ENCODE data around the gene NOTCH2. TPM values are rescaled to one million over a fixed set of nuclear protein-coding genes. Genes with fewer than 3 reads are reported as not detected.
"Not testable (repeated sequence)": the region's sequence is repeated elsewhere in the genome, so short reads cannot be mapped to it uniquely, and the experiment has no call there.

NOTCH2 gene
- total RNA-seq (ENCODE audit: insufficient read depth, low replicate concordance) = 166 TPM

GRCh38 chr1:120069067-120069919 lies at the start of gene NOTCH2:
Gene NOTCH2 (minus strand): TSS chr1:120069662. CDS start chr1:120069406, 256 bp downstream.
- peak; percentile 21 for DNase-seq (ENCODE audit: low spot score)

DNA sequence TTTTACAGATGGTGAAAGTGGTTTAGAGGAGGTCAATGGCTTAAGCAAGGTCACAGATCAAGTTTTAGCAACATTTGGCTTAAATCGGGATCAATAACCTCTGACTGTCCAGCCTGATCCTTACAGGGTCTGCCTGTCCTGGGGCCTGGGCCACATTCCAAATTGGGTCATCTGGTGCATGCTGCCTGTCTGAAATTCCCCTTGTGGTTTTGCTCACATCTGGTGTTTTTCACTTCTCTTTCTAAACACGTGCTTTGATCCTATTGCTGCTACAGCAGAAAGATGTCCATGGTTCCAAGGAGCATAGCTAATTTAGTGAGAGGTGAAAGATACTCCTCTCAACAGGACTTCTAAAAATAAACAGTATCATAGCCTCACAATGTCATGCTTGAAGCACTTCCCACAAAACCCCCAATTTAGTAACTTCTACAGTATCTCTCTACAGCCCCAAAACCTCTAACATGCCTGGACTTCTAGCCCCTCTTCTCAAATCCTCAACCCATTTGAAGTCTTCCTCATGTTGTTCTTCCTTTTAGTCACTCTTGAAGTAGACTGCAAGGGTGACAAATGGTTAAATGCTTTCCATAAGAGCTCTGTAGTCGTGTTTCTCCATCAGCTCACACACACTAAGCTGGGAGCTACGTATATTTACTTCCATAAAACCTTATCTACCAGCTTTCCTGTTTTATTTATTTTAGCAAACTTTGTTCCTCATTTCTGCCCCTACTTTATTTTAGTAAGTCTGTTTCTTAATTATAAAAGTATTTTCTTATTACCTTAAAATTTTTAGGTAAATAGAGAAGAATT lies 48.1 kb upstream of the NOTCH2 start:
- DNase-seq (ENCODE audit: low spot score) = peak; percentile 63

DNA sequence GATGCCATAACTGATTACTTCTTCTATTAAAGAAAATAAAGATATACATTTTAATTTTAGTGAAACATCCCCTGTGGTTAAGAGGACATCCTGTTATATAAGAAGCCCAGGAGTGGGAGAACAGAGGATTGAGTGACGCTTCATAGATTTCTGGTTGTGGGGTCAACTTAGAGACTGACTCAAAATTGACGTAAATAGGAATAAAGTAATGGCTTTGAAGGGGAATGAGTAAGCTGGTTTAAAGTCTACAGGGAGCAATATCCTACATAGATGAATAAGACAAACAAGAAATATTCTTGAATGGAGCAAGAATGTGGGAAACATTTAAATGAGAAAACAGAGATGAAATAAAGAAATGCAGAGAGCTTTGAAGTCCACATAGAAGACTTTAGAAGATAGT lies 46.6 kb upstream of the NOTCH2 start:
- DNase-seq (ENCODE audit: low spot score) = peak; percentile 37

DNA sequence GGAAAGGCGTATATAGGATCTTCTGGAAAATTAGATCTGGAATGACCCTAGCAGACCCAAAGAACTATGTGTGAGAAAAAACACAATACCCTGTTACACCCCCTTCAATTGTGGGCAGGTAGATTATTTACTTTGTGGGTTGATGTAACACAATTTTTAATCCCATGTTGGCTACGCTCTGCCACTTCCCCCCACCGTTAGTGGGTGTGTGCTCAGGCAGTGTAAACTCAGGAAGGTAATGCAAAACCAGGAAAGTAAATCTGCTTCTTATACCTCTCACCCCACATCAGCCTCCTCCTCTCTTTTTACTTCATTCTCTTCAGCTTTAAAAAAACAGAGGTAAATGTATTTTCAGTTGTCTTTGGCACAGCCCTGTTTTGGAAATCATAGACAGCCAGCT lies 43.7 kb upstream of the NOTCH2 start:
- not testable (repeated sequence) for DNase-seq (ENCODE audit: low spot score)

- not testable (repeated sequence) for DNase-seq (ENCODE audit: low spot score)
Observed at GRCh38 chr1:120112212-120112611, 42.8 kb upstream of the NOTCH2 start.

DNA sequence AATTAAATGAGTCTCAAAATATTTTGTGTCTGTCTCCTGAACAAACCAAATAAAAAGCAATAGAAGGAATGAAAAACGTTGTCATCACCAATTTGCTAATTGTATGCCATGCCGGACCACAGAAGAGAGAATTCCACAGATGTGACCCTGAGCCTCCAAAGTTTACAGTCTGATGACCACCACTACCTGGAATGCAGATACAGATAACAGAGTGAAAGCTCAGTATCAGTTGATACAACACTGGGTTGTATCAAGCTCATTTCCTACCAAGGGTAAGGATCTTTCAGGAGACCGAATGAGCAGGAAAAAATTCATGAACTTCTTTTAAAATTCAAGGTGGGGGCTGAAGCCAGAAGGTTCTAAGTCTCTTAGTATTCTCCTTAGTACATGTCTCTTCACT lies 42.3 kb upstream of the NOTCH2 start:
- not testable (repeated sequence) for DNase-seq (ENCODE audit: low spot score)

- DNase-seq (ENCODE audit: low spot score) = not testable (repeated sequence)
Observed at GRCh38 chr1:120111008-120111407, 41.5 kb upstream of the NOTCH2 start.

GRCh38 chr1:120109656-120110055 lies 40.2 kb upstream of the NOTCH2 start:
- not testable (repeated sequence) for DNase-seq (ENCODE audit: low spot score)

DNA sequence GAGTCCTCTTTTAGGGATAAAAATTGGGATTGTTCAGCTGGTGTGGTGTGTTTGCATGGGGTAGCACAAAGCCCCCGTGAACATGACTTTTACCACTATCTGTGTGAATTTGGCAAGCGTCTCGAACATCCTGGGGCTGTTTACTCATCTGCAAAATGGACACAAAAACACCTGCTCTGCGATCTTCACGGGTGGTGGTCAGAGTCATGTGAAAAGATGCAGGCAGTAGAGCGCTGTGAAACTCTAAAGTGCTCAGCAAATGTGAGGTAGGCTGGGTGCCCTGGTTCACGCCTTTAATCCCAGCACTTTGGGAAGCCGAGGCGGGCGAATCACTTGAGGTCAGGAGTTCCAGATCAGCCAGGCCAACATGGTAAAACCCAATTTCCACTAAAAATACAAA lies 39.7 kb upstream of the NOTCH2 start:
- not testable (repeated sequence) for DNase-seq (ENCODE audit: low spot score)

- DNase-seq (ENCODE audit: low spot score) = not testable (repeated sequence)
Observed at GRCh38 chr1:120105288-120105687, 35.8 kb upstream of the NOTCH2 start.

GRCh38 chr1:120103768-120104167 lies 34.3 kb upstream of the NOTCH2 start:
- DNase-seq (ENCODE audit: low spot score) = not testable (repeated sequence)

- DNase-seq (ENCODE audit: low spot score) = not testable (repeated sequence)
Observed at GRCh38 chr1:120101593-120101992, 32.1 kb upstream of the NOTCH2 start.

- DNase-seq (ENCODE audit: low spot score) = not testable (repeated sequence)
Observed at GRCh38 chr1:120100590-120100989, 31.1 kb upstream of the NOTCH2 start.

DNA sequence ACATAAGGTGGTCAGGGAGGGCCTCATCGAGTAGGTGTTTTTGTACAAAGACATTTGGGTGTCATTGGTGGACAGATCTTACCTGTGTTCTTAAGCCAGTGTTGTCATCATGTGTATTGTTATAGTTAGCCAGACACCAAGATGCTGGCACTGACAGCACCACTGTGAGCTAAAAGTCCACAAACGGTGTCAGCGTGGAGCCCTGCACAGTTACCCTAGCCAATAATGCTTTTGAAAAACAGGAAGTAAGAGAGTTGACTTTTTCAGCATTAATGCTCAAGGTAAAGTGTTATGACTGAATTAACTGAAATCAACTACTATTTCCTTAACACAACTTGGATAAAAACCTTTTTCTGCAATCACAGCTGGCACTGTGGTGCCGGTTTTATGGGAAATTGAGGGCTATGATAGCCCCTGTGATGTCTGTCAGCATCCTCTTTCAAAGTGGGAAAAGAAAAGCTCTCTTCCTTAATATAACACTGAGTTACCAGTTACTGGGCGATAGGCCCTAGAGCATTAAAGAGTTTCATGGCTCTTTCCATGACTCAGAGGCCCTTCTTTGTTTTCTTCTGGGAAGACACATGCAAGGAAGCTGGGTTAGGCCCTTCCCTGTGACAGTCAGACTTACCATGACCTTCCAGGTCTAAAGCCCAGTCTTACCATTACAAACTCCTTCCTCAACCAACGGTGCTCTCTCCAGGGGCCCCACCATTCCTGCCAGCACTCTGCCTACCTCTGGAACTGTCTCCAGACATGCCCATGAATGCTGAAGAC lies 29.7 kb upstream of the NOTCH2 start:
- DNase-seq (ENCODE audit: low spot score) = not testable (repeated sequence)

GRCh38 chr1:120096981-120097545 lies 27.6 kb upstream of the NOTCH2 start:
- DNase-seq (ENCODE audit: low spot score) = not testable (repeated sequence)

DNA sequence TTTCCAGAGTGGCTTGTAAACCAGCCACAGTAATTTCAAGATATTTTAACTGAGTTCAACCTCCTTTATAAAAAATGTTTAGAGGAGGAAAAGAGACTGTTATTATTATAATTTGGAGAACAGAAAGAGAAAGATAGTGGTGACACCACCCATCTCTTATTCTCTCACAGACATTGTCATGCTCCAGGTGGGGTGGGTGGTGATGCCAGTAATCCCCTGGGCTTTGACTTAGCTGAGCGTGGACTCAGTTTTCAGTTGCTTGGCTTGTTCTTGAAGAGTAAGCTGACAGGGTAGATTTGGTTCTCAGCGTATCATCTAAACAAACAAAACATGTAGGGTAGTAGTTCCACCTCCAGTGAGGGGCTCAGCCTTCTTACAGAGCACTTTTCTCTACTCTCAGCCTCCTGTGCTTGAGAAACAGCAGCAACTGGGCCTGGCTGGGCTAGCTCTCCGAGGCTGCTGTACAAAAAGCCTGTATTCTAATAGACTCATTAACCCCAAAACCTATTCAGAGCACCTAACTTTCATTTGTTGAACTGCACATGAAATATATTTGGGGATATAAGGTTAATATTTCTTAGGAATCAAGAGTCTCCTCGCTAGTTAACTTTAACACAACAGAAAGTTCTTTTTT lies 24.2 kb upstream of the NOTCH2 start:
- DNase-seq (ENCODE audit: low spot score) = not testable (repeated sequence)

DNA sequence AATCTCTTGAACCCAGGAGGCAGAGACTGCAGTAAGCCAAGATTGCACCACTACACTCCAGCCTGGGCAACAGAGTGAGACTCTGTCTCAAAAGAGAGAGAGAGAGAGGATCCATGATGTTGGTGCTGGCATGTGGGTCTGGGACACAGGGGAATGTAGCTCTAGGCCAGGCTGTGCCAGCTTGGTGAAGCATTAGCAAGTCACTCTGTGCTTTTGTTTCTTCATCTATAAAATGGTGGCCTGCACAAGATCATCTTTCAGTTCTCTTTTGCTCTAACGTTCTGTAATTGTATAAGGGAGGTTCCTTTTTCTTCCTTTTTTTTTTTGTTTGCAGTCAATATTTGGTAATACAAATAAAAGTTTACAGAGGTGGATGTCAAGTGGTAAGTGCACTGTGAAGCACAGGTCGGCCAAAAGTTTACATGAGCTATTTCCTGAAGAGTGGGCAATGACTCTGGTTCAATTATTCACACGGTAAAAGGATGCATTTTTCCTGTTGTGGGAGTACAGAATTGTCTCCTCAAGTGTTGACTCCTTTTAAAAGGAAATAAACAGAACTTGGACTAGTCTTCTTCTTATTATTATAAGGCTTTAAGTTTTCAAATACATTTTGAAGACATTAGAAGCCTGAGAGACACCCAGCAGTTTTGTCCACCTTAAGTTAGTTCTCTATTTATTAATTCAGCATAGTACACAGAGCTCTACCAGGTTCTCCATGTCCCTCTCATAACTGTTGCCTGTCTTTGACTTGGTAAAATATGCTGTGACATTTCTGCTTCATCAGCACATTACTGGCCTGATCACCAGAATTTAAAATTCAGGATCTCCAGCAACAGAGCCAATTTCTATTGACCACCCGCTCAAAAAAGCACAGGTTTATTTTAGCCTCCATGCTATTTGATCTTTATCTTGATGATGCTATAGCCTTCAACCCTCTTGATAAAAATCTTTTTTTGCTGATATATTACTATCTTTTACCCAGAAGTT lies 23.1 kb upstream of the NOTCH2 start:
- not testable (repeated sequence) for DNase-seq (ENCODE audit: low spot score)

GRCh38 chr1:120090830-120091229 lies 21.4 kb upstream of the NOTCH2 start:
- DNase-seq (ENCODE audit: low spot score) = not testable (repeated sequence)

- DNase-seq (ENCODE audit: low spot score) = not testable (repeated sequence)
Observed at GRCh38 chr1:120087959-120088358, 18.5 kb upstream of the NOTCH2 start.

- not testable (repeated sequence) for DNase-seq (ENCODE audit: low spot score)
Observed at GRCh38 chr1:120069920-120070214, 405 bp upstream of the NOTCH2 start.
